WTC11 (cell line): Measurements from ENCODE around the gene EGR4.

Experiments
- ATF3 ChIP-seq: sonication (generic); formaldehyde crosslinking; conservative IDR thresholded peaks from 2 replicates; pipeline ENCODE4 v1.8.1; 2022; ENCODE audit warnings: mild to moderate bottlenecking, missing genetic modification reagents
- CREB1 ChIP-seq: sonication (generic); formaldehyde crosslinking; IDR thresholded peaks from 2 replicates; pipeline ENCODE4 v1.8.0; 2023; ENCODE audit warnings: mild to moderate bottlenecking, missing genetic modification reagents
- CREM ChIP-seq: sonication (generic); formaldehyde crosslinking; IDR thresholded peaks from 2 replicates; pipeline ENCODE4 v1.8.1; 2022; ENCODE audit warnings: mild to moderate bottlenecking, missing genetic modification reagents, moderate library complexity
- CTCF ChIP-seq: fragments of 200-600 bp; IDR thresholded peaks from 2 replicates; pipeline ENCODE4 v1.8.0; 2022; ENCODE audit warnings: antibody characterized with exemption
- ERG ChIP-seq: fragments of 250-450 bp; sonication (Bioruptor Pico); IDR thresholded peaks from 2 replicates; pipeline ENCODE4 v1.8.0; 2021; ENCODE audit warnings: mild to moderate bottlenecking
- JAZF1 ChIP-seq: fragments of 250-450 bp; sonication (Bioruptor Pico); IDR thresholded peaks from 2 replicates; pipeline ENCODE4 v1.9.0; 2021; ENCODE audit warnings: moderate library complexity, mild to moderate bottlenecking, inconsistent platforms
- NFE2L1 ChIP-seq: sonication (generic); formaldehyde crosslinking; IDR thresholded peaks from 2 replicates; pipeline ENCODE4 v1.8.1; 2023; ENCODE audit warnings: missing genetic modification reagents
- SP1 ChIP-seq: sonication (generic); formaldehyde crosslinking; conservative IDR thresholded peaks from 2 replicates; pipeline ENCODE4 v1.8.1; 2022; ENCODE audit warnings: missing genetic modification reagents
- TCF7 ChIP-seq: sonication (generic); formaldehyde crosslinking; IDR thresholded peaks from 2 replicates; pipeline ENCODE4 v1.8.0; 2022; ENCODE audit warnings: mild to moderate bottlenecking, low read depth, missing genetic modification reagents, moderate library complexity
- ZNF121 ChIP-seq: sonication (generic); formaldehyde crosslinking; IDR thresholded peaks from 2 replicates; pipeline ENCODE4 v1.8.0; 2023; ENCODE audit warnings: missing genetic modification reagents
- ZNF281 ChIP-seq: sonication (generic); formaldehyde crosslinking; IDR thresholded peaks from 2 replicates; pipeline ENCODE4 v1.8.0; 2023; ENCODE audit warnings: mild to moderate bottlenecking, missing genetic modification reagents
- ZNF317 ChIP-seq: sonication (generic); formaldehyde crosslinking; IDR thresholded peaks from 2 replicates; pipeline ENCODE4 v1.8.1; 2023; ENCODE audit warnings: low read depth, mild to moderate bottlenecking, moderate library complexity, missing genetic modification reagents, borderline replicate concordance

GRCh38 chr2:73292316-73292905 is 937 bp downstream of the EGR4 start:
- no peak for TF ChIP-seq CTCF
- no peak for TF ChIP-seq SP1 (CRISPR knock-in tag)
- TF ChIP-seq ZNF317 (CRISPR knock-in tag): no peak
- TF ChIP-seq ZNF121 (CRISPR knock-in tag): no peak
- no peak for TF ChIP-seq CREM (CRISPR knock-in tag)
- TF ChIP-seq ZNF281 (CRISPR knock-in tag): no peak
- TF ChIP-seq TCF7 (CRISPR knock-in tag): no peak
- TF ChIP-seq ERG: no peak
- no peak for TF ChIP-seq CREB1 (CRISPR knock-in tag)
- no peak for TF ChIP-seq NFE2L1
- TF ChIP-seq JAZF1 (CRISPR knock-in tag): no peak
- no peak for TF ChIP-seq ATF3
